HG03558 (cell line): ENCODE measurements around the gene HK1.
"Not testable (repeated sequence)": the region's sequence is repeated elsewhere in the genome, so short reads cannot be mapped to it uniquely, and the experiment has no call there.

Experiments used
- ATAC-seq: cut with Tn5 transposase; IDR thresholded peaks from one replicate; pipeline ENCODE4 v1.9.1; 2021; ENCODE audit warnings: moderate number of reproducible peaks; ENCODE audit not compliant: unreplicated experiment; ENCODE audit errors: extremely low read depth

Gene HK1

DNA sequence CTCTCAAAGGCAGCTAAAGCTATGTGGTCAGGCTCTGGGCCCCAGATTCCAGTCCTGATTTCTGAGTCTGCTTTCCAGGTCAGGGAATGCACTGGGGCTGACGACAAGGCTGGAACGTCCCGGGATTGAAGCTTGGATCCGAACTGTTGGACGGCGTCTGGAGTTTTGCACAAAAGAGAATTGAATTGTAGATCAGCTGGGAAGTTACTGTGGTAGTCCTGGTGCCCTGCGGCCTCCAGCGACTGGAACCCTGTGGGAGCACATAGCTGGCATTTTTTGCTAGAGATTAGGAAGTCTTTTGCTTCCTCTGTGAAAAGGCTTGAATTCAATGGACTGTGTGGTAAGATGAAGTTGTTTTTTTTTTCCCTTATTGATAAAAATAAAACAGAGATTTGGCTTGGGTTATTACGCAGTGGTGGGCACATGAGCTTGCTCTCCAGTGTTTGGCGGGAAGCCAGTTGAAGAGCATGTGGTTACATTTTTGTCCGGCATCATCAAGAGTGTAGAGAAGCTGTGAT lies at the start of gene HK1:
TSS of gene HK1 (plus strand) at position 51 of the 518 bp plus-strand sequence.
- ATAC-seq, result no peak

- no peak for ATAC-seq
Observed at GRCh38 chr10:69229616-69229916, 48.7 kb upstream of the HK1 start.

GRCh38 chr10:69230128-69230527 lies 48.2 kb upstream of the HK1 start:
- no peak for ATAC-seq

DNA sequence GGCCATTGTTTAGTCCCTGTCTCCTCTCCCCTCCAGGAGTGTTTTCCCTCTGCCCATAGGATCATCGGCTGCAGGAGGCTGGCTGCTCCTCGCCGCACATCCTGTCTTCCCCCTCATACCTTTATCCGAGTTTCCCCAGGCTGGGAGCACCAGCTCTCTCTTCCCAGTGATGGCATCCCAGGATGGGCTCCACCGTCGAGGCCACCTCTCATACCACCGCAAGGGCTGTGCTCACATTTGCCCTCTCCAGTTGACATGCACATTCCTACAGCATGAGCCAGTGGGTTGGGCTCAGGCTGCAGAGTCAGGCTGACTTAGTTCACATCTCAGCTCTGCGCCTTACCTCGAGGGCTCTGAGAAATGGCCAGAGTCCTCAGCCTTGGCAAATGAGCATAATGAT lies 46.0 kb upstream of the HK1 start:
- no peak for ATAC-seq

- ATAC-seq, result no peak
Observed at GRCh38 chr10:69232736-69233480, 45.4 kb upstream of the HK1 start.

GRCh38 chr10:69234447-69234846 lies 43.8 kb upstream of the HK1 start:
- ATAC-seq, result no peak

DNA sequence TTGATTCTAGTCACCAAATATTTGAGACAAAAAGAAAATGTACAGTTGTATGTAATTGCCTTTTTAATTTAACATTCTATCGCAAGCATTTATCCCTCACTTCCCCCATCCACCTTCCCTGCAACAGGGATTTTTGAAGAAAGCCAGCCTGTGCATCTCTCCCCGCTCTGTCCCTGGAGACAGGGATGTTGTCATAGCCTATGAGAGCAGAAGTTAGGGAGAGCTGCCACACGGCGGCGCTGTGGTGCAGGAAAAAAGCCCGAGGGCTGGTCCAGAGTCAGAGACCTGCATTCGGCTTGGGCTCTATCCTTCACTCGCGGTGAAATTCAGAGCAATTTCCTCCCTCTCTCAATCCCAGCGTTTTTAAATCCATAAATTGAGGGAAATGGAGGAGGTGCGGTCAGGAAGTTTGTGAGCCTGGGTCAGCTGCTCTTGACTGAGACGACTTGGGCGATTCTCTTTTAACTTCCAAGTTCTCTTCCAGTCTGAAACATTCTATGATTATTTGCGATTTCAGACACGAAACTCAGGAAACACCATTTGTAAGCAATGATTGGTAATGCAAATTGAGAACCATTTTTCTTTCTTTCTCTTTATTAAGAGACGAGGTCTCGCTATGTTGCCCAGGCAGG lies 40.7 kb upstream of the HK1 start:
- no peak for ATAC-seq

GRCh38 chr10:69239136-69239535 lies 39.2 kb upstream of the HK1 start:
- ATAC-seq, result no peak

GRCh38 chr10:69239816-69240434 lies 38.4 kb upstream of the HK1 start:
- no peak for ATAC-seq

- no peak for ATAC-seq
Observed at GRCh38 chr10:69240455-69240854, 37.8 kb upstream of the HK1 start.

DNA sequence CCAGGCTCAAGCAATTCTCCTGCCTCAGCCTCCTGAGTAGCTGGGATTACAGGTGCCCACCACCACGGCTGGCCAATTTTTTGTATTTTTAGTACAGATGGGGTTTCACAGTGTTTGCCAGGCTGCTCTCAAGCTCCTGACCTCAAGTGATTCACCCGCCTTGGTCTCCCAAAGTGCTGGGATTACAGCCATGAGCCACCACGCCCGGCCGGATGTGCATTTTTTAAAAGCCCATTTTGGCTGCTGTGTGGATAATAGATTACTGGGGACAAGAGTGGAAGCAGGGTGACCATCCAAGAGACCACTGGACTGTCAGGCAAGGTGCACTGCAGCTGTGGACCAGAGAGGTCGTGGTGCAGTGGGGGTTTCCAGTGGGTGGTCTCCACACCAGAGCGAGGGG lies 36.7 kb upstream of the HK1 start:
- ATAC-seq, result no peak

GRCh38 chr10:69242040-69242851 lies 36.0 kb upstream of the HK1 start:
- no peak for ATAC-seq

DNA sequence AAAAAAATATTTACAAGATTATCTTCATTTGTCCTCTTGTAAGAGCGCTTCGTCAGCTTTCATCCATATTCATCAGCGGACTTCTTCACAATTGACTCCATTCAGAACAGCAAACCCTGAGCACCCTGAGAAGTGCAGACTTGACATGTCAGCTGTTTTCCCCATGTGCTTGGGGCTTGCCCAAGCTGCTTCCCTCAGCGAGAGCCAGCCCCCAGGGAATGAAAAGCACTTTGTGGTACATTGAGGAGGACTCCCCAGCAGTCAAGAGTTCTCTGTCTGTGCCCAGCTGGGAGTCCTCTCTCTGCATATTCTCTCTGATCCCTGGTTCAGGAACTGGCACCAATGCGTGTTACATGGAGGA lies 35.5 kb upstream of the HK1 start:
- ATAC-seq, result no peak

- no peak for ATAC-seq
Observed at GRCh38 chr10:69243817-69244216, 34.5 kb upstream of the HK1 start.

DNA sequence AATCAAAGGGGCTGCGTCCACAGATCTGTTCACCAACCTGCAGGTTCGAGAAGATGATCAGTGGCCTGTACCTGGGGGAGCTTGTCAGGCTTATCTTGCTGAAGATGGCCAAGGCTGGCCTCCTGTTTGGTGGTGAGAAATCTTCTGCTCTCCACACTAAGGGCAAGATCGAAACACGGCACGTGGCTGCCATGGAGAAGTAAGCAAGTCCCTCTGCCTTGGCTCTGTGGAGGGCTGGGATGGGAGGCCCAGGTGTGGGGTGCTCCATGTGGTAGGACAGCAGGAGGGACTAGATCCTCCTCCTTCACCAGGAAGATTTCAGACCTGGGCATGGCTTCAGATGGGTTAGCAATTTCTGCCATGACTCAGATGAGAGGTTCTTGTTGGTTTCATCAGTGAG lies 32.3 kb upstream of the HK1 start:
- no peak for ATAC-seq

DNA sequence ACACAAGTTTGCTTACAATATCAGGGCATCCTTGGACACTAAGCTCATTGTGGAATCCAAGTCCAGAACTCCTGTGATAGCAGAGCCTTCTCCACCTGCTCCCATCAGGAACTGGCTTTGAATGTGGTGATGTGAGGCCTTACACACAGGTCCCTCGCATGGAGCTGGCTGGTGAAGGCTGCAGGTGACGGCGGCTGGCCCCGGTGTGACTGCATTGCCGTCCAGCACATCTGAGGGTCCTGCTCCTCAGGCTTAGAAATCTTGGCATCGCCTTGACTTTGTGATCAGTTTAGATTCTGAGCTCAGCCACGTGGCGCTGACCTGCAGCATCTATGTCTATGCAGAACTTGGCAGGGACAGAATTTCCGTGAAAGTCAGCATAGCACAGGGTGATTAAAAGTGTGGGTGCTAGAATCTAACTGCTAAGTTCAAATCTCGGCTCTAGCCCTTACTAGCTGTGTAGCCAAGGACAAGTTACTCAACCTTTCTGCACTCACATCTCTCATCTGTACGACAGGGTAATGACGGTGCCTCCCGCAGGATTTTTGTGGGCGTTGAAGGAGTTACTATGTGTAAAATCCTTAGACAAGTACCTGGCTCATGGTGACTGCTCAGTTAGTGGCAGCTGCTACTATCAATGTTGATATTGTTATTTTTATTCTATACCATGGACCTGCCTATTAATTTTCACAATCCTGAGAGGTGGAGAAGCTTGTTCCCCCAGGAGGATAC lies 31.5 kb upstream of the HK1 start:
- ATAC-seq, result no peak

DNA sequence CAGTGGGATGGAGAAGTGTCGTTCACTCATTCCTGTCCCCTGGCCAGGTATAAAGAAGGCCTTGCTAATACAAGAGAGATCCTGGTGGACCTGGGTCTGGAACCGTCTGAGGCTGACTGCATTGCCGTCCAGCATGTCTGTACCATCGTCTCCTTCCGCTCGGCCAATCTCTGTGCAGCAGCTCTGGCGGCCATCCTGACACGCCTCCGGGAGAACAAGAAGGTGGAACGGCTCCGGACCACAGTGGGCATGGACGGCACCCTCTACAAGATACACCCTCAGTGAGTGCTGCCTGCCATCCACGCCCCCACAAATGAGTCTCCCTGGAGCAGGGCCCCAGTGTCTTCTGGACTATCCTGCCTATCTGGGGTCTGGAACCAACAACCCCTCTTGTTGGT lies 31.0 kb upstream of the HK1 start:
- ATAC-seq, result no peak

- ATAC-seq, result no peak
Observed at GRCh38 chr10:69248117-69248730, 30.1 kb upstream of the HK1 start.

DNA sequence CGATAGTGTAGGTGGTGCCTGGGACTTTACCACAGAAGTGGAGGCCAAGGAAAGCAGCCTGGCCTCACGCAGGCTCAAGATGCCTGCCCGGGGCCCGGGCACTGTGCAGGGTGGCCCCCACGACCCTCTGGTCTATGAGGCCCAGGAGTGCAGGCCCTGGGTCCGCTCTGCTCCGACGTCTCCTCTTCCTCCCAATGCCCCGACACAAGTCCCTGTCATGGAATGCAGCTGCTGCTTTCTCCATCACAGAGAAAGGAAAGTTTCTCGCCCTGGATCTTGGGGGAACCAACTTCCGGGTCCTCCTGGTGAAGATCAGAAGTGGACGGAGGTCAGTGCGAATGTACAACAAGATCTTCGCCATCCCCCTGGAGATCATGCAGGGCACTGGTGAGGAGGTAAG lies 28.3 kb upstream of the HK1 start:
- ATAC-seq, result no peak

- ATAC-seq, result not testable (repeated sequence)
Observed at GRCh38 chr10:69251417-69251816, 26.9 kb upstream of the HK1 start.
